ENCODE measurements around the gene TIPIN.

Gene TIPIN

GRCh38 chr15:66296186-66296585 lies 60.3 kb downstream of the TIPIN start:
- DNase-seq, result no peak

- no peak for DNase-seq
These were observed 61.6 kb downstream of the TIPIN start for GRCh38 chr15:66294932-66295235.

GRCh38 chr15:66294157-66294931 lies 62.1 kb downstream of the TIPIN start:
- no peak for DNase-seq

- DNase-seq, result peak; percentile 49
These were observed 62.9 kb downstream of the TIPIN start, which contains the start of gene DIS3L for GRCh38 chr15:66293419-66294156. DIS3L (plus strand) TSS chr15:66293568; CDS start chr15:66293597, 29 bp downstream.

- DNase-seq, result no peak
These were observed 63.7 kb downstream of the TIPIN start for GRCh38 chr15:66292571-66293418.

- DNase-seq, result no peak
These were observed 64.5 kb downstream of the TIPIN start for GRCh38 chr15:66291816-66292570.

GRCh38 chr15:66290518-66290917 lies 66.0 kb downstream of the TIPIN start:
- no peak for DNase-seq

- no peak for DNase-seq
These were observed 66.5 kb downstream of the TIPIN start for GRCh38 chr15:66290007-66290406.

- no peak for DNase-seq
These were observed 67.8 kb downstream of the TIPIN start for GRCh38 chr15:66288551-66289185.

GRCh38 chr15:66288093-66288492 lies 68.4 kb downstream of the TIPIN start:
- no peak for DNase-seq

GRCh38 chr15:66287461-66288057 lies 68.9 kb downstream of the TIPIN start:
- DNase-seq, result no peak
